ENCODE data around the gene ZNF207.
"Not testable (repeated sequence)": the region's sequence is repeated elsewhere in the genome, so short reads cannot be mapped to it uniquely, and the experiment has no call there.

GRCh38 chr17:32388128-32388527 is 38.2 kb downstream of the ZNF207 start:
- TF ChIP-seq CTCF (IDR thresholded peaks at IDR 0.05; ENCODE audit: low read depth, low read length); EZH2phosphoT487 (IDR thresholded peaks at IDR 0.05; ENCODE audit: low read depth): not testable (repeated sequence)
